Activated CD8-positive, alpha-beta T cell treated with anti-CD3 and anti-CD28 coated beads for 36 hours (primary cell): ENCODE measurements around the gene RCAN1. TPM values are rescaled to one million over a fixed set of nuclear protein-coding genes. Genes with fewer than 3 reads are reported as not detected.

Experiments
- ATAC-seq: fragments of 200-7000 bp; cut with Tn5 transposase; one replicate; pipeline ENCODE4 v1.10.0; 2021; ENCODE audit warnings: mild to moderate bottlenecking, moderate library complexity
- CTCF ChIA-PET: fragments of 350-600 bp; sonication (Branson Sonifier 250); formaldehyde crosslinking; loops from one replicate; lab custom pipeline; 2021; ENCODE audit warnings: antibody characterized with exemption; lab: Charles Lee
- POLR2A ChIA-PET: fragments of 350-600 bp; sonication (Branson Sonifier 250); formaldehyde crosslinking; loops from one replicate; lab custom pipeline; 2021; ENCODE audit warnings: antibody characterized with exemption; lab: Charles Lee
- DNase-seq: peaks from one replicate; pipeline ENCODE4 v3.0.0-alpha.2; 2020
- H3K27ac Mint-ChIP-seq: one replicate; pipeline ENCODE4 v1.8.0; 2021; ENCODE audit warnings: mild to moderate bottlenecking, mixed read lengths
- H3K27me3 Mint-ChIP-seq: one replicate; pipeline ENCODE4 v1.8.0; 2021; ENCODE audit warnings: mixed read lengths
- H3K36me3 Mint-ChIP-seq: one replicate; pipeline ENCODE4 v1.8.0; 2021; ENCODE audit warnings: low read depth, mixed read lengths
- H3K4me1 Mint-ChIP-seq: one replicate; pipeline ENCODE4 v1.8.0; 2021; ENCODE audit warnings: low read depth, mixed read lengths
- H3K4me3 Mint-ChIP-seq: one replicate; pipeline ENCODE4 v1.8.0; 2021; ENCODE audit warnings: mild to moderate bottlenecking, moderate library complexity, mixed read lengths
- H3K9me3 Mint-ChIP-seq: one replicate; pipeline ENCODE4 v1.8.0; 2021; ENCODE audit warnings: mixed read lengths
- CTCF ChIP-seq: fragments of 200-600 bp; IDR thresholded peaks from one replicate; pipeline ENCODE4 v1.8.0; 2022; ENCODE audit warnings: antibody characterized with exemption, mild to moderate bottlenecking
- intact Hi-C: fragments of 100-400 bp; cut with micrococcal nuclease; formaldehyde crosslinking; loops from one replicate; pipeline ENCODE4 v1.10.0; 2022
- total RNA-seq, 2 experiments: library from RNA; stranded (reverse); gene quantifications; one replicate each; pipeline ENCODE4 v1.2.3, GENCODE V29; 2021

RCAN1 gene
- total RNA-seq, 2 experiments from 2014 or later: 6.1 to 7.8 TPM

GRCh38 chr21:34554227-34554626 is 60.7 kb downstream of the RCAN1 start:
- TF ChIP-seq CTCF: no peak
- peaks cover 12% of the 10 kb centered on the region for H3K4me1 Mint-ChIP-seq
- ATAC-seq (no peak), DNase-seq (no peak)
- intact Hi-C loops: no loop called here
- no peak overlapping the region for H3K27ac Mint-ChIP-seq
- H3K27me3 Mint-ChIP-seq: no peaks in the 10 kb centered on the region
- CTCF ChIA-PET: interaction anchor here (0.8 to 1.0 kb wide), 2 partner anchors 27 to 77 kb away, joined by 3 read pairs; no protein-coding TSS in a partner anchor
- peaks cover 7% of the 10 kb centered on the region for H3K9me3 Mint-ChIP-seq
- peaks cover 4% of the 10 kb centered on the region for H3K36me3 Mint-ChIP-seq
- H3K4me3 Mint-ChIP-seq: no peak overlapping the region
- POLR2A ChIA-PET: no interaction called here

- POLR2A ChIA-PET: no interaction called here
- H3K4me3 Mint-ChIP-seq: no peak overlapping the region
- intact Hi-C loops: no loop called here
- CTCF ChIA-PET: interaction anchor here (0.7 to 1.0 kb wide), 3 partner anchors 9 to 28 kb away, joined by 3 read pairs; no protein-coding TSS in a partner anchor
- no peak for DNase-seq
- H3K27me3 Mint-ChIP-seq: no peaks in the 10 kb centered on the region
- no peak for ATAC-seq
- H3K27ac Mint-ChIP-seq: peak overlapping the region; percentile 48
- H3K4me1 Mint-ChIP-seq: peaks cover 12% of the 10 kb centered on the region
- peaks cover 4% of the 10 kb centered on the region for H3K36me3 Mint-ChIP-seq
- no peak for TF ChIP-seq CTCF
- H3K9me3 Mint-ChIP-seq: peaks cover 7% of the 10 kb centered on the region
Observed at GRCh38 chr21:34553151-34553952, 61.6 kb downstream of the RCAN1 start.

- peaks cover 4% of the 10 kb centered on the region for H3K36me3 Mint-ChIP-seq
- H3K4me3 Mint-ChIP-seq: no peak overlapping the region
- no peaks in the 10 kb centered on the region for H3K27me3 Mint-ChIP-seq
- ATAC-seq (no peak), DNase-seq (no peak)
- CTCF ChIA-PET: interaction anchor here (0.9 kb wide), 2 partner anchors 9 to 205 kb away, joined by 3 to 5 read pairs; no protein-coding TSS in a partner anchor
- H3K4me1 Mint-ChIP-seq: peaks cover 12% of the 10 kb centered on the region
- H3K9me3 Mint-ChIP-seq: peaks cover 7% of the 10 kb centered on the region
- peak overlapping the region; percentile 48 for H3K27ac Mint-ChIP-seq
- TF ChIP-seq CTCF: no peak
- intact Hi-C loops: no loop called here
- POLR2A ChIA-PET: no interaction called here
Observed at GRCh38 chr21:34552360-34553098, 62.4 kb downstream of the RCAN1 start.

- Mint-ChIP-seq H3K27me3 (no peaks in the 10 kb centered on the region), H3K4me1 (peaks cover 17% of the 10 kb centered on the region), H3K9me3 (peaks cover 7% of the 10 kb centered on the region), H3K36me3 (peaks cover 4% of the 10 kb centered on the region), H3K27ac (no peak overlapping the region), H3K4me3 (no peak overlapping the region)
- DNase-seq (no peak), ATAC-seq (no peak)
- no peak for TF ChIP-seq CTCF
- CTCF ChIA-PET: no interaction called here
- POLR2A ChIA-PET: no interaction called here
- intact Hi-C loops: no loop called here
Observed at GRCh38 chr21:34550182-34550799, 64.6 kb downstream of the RCAN1 start.
